Liver (tissue), 9 donors: ENCODE measurements around the gene ALX4. TPM values are rescaled to one million over a fixed set of nuclear protein-coding genes. Genes with fewer than 3 reads are reported as not detected.

Source experiments
- DNase-seq: peaks from one replicate; pipeline ENCODE4 v3.0.0-alpha.2; 2017; ENCODE audit warnings: low spot score
- H3K27ac ChIP-seq, 2 donors: one replicate each; pipeline ENCODE4 v1.7.0; 2013; ENCODE audit warnings: inconsistent platforms in 2 of 2, low read length in 2 of 2, control low read depth in 1 of 2, low read depth in 1 of 2, mild to moderate bottlenecking in 1 of 2
- H3K27me3 ChIP-seq, 4 donors: one replicate each; pipeline versions ENCODE4 v1.6.1 to v1.7.0; 2013; ENCODE audit warnings: low read length in 3 of 4, inconsistent platforms in 1 of 4, mild to moderate bottlenecking in 1 of 4, moderate library complexity in 1 of 4; ENCODE audit not compliant: control insufficient read depth in 4 of 4, insufficient read depth in 4 of 4
- H3K36me3 ChIP-seq, 4 donors: one replicate each; pipeline versions ENCODE4 v1.6.1 to v1.7.0; 2013; ENCODE audit warnings: low read length in 3 of 4, mild to moderate bottlenecking in 3 of 4, low read depth in 1 of 4, moderate library complexity in 1 of 4; ENCODE audit not compliant: control insufficient read depth in 4 of 4, insufficient read depth in 3 of 4
- H3K4me1 ChIP-seq, 4 donors: one replicate each; pipeline versions ENCODE4 v1.6.1 to v1.7.0; 2013; ENCODE audit warnings: low read length in 3 of 4, mild to moderate bottlenecking in 3 of 4, moderate library complexity in 1 of 4; ENCODE audit not compliant: control insufficient read depth in 4 of 4, insufficient read depth in 4 of 4
- H3K4me3 ChIP-seq, 3 donors: one replicate each; pipeline versions ENCODE4 v1.6.1 to v1.7.0; 2013; ENCODE audit warnings: low read length in 3 of 3, control low read depth in 1 of 3, low read depth in 1 of 3, mild to moderate bottlenecking in 1 of 3
- H3K9ac ChIP-seq, 2 donors: one replicate each; pipeline ENCODE4 v1.7.0; 2013; ENCODE audit warnings: low read length in 2 of 2, mild to moderate bottlenecking in 2 of 2, moderate library complexity in 2 of 2, control low read depth in 1 of 2, low read depth in 1 of 2
- H3K9me3 ChIP-seq, 4 donors: one replicate each; pipeline versions ENCODE4 v1.6.1 to v1.7.0; 2013; ENCODE audit warnings: low read length in 3 of 4; ENCODE audit not compliant: control insufficient read depth in 4 of 4
- FOXA1 ChIP-seq: IDR thresholded peaks from 2 replicates; pipeline ENCODE4 v1.6.1; 2016; ENCODE audit warnings: antibody characterized with exemption
- FOXA2 ChIP-seq: IDR thresholded peaks from 2 replicates; pipeline ENCODE4 v1.6.1; 2016; ENCODE audit warnings: antibody characterized with exemption
- HNF4G ChIP-seq: IDR thresholded peaks from 2 replicates; pipeline ENCODE4 v1.6.1; 2016; ENCODE audit warnings: antibody characterized with exemption
- JUND ChIP-seq, 2 donors: IDR thresholded peaks; 2 replicates each; pipeline ENCODE4 v1.6.1; 2016; ENCODE audit warnings: antibody characterized with exemption in 2 of 2
- NR2F2 ChIP-seq: IDR thresholded peaks from 2 replicates; pipeline ENCODE4 v1.6.1; 2016; ENCODE audit warnings: antibody characterized with exemption
- REST ChIP-seq: IDR thresholded peaks from 2 replicates; pipeline ENCODE4 v1.6.1; 2016; ENCODE audit warnings: antibody characterized with exemption, mild to moderate bottlenecking
- YY1 ChIP-seq: IDR thresholded peaks from 2 replicates; pipeline ENCODE4 v1.6.1; 2016; ENCODE audit warnings: antibody characterized with exemption, mild to moderate bottlenecking
- ZBTB33 ChIP-seq: IDR thresholded peaks from 2 replicates; pipeline ENCODE4 v1.6.1; 2016; ENCODE audit warnings: antibody characterized with exemption
- WGBS: extraction: QIAGEN DNeasy Blood & Tissue Kit; methylation state at CpG from one replicate; pipeline ENCODE4 v1.1.7; 2013; 5-methylcytosine and 5-hydroxymethylcytosine counted together
- polyA plus RNA-seq, 2 donors: library from polyadenylated mRNA; stranded (reverse) in 1 of 2; unstranded in 1 of 2; fragments of 200-250 nt in 1 of 2; fragments of >200 nt in 1 of 2; fragmentation: Nextera tagmentation in 1 of 2; extraction: Ambion mirVana in 1 of 2; gene quantifications; one replicate each; pipeline versions ENCODE4 v1.2.1 to v1.2.3, GENCODE V29; 2013 to 2015
- total RNA-seq, 2 donors: library from RNA; depleted of rRNA; stranded (reverse); fragments of >200 nt; gene quantifications; one replicate each; pipeline ENCODE4 v1.2.3, GENCODE V29; 2014
- TF ChIP-seq, protein P1 (sequence below): fragments of 150-350 bp; IDR thresholded peaks from 2 replicates; pipeline ENCODE4 v1.5.1; 2017; ENCODE audit warnings: improper control_type of control experiment, low read depth, low read length; ENCODE audit not compliant: missing input control
- donor health status: healthy.
- donor health status: healthy.
- donor health status: healthy.
- donor health status: healthy.
- donor health status: healthy.

The ALX4 gene
- total and polyA plus RNA-seq, 4 donors, result not detected

GRCh38 chr11:44226945-44227344, 83.0 kb downstream of the ALX4 start:
- H3K9ac ChIP-seq, result no peak overlapping the region
- no peak for DNase-seq
- H3K4me3 ChIP-seq, result no peak overlapping the region
- H3K27me3 ChIP-seq, result no peaks in the 10 kb centered on the region
- no peak overlapping the region for H3K27ac ChIP-seq
- WGBS, result 66% methylated on average over 4 of the region's 4 CpGs
- TF ChIP-seq HNF4G, result no peak
- TF ChIP-seq YY1, result no peak
- TF ChIP-seq, protein P1, sequence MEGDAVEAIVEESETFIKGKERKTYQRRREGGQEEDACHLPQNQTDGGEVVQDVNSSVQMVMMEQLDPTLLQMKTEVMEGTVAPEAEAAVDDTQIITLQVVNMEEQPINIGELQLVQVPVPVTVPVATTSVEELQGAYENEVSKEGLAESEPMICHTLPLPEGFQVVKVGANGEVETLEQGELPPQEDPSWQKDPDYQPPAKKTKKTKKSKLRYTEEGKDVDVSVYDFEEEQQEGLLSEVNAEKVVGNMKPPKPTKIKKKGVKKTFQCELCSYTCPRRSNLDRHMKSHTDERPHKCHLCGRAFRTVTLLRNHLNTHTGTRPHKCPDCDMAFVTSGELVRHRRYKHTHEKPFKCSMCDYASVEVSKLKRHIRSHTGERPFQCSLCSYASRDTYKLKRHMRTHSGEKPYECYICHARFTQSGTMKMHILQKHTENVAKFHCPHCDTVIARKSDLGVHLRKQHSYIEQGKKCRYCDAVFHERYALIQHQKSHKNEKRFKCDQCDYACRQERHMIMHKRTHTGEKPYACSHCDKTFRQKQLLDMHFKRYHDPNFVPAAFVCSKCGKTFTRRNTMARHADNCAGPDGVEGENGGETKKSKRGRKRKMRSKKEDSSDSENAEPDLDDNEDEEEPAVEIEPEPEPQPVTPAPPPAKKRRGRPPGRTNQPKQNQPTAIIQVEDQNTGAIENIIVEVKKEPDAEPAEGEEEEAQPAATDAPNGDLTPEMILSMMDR, result no peak
- TF ChIP-seq ZBTB33, result no peak
- no peak for TF ChIP-seq NR2F2
- TF ChIP-seq JUND (IDR thresholded peaks at IDR 0.05), result no peak
- TF ChIP-seq REST, result no peak
- peaks cover 0 to 2% (median 0%) of the 10 kb centered on the region in 4 donors for H3K36me3 ChIP-seq
- no peaks in the 10 kb centered on the region for H3K4me1 ChIP-seq
- H3K9me3 ChIP-seq, result no peaks in the 10 kb centered on the region

DNA sequence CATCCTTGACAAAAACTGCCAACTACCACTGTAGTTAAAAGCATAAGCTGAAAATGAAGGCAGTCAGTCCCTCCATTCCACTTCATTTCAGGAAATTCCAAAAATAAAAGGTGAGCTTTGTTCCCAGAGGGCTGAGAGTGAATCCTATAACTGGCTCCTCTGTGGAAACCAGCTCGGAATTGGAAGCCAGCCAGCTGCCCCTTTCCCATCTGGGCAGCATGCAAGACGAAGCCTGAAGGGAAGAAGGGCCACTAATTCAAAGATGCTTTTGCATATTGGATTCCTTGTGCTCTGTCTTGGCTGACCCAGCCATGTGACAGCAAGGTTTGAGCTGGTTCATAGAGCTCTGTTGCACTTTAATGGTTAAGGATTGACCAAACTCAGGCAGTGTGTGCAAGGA, 83.4 kb downstream of the ALX4 start:
- TF ChIP-seq FOXA2 (no peak), YY1 (no peak), JUND (IDR thresholded peaks at IDR 0.05) (no peak), FOXA1 (no peak)
- TF ChIP-seq, protein P1, result no peak
- no peak overlapping the region for H3K27ac ChIP-seq
- no peaks in the 10 kb centered on the region for H3K27me3 ChIP-seq
- no peaks in the 10 kb centered on the region for H3K9me3 ChIP-seq
- WGBS, result 89% methylated on average over 2 of the region's 2 CpGs
- peaks cover 0 to 2% (median 0%) of the 10 kb centered on the region in 4 donors for H3K36me3 ChIP-seq
- H3K4me3 ChIP-seq, result no peak overlapping the region
- no peak for DNase-seq
- no peak overlapping the region for H3K9ac ChIP-seq
- H3K4me1 ChIP-seq, result no peaks in the 10 kb centered on the region
